GM12874 (cell line): ENCODE results near the gene ABHD10.

Experiments
- TF ChIP-seq, protein P1 (sequence below): IDR thresholded peaks from 2 replicates; pipeline ENCODE4 v1.5.1; 2011; ENCODE audit warnings: low read depth, mild to moderate bottlenecking, control low read depth, low read length, moderate library complexity; ENCODE audit not compliant: insufficient read depth

ABHD10 gene

DNA sequence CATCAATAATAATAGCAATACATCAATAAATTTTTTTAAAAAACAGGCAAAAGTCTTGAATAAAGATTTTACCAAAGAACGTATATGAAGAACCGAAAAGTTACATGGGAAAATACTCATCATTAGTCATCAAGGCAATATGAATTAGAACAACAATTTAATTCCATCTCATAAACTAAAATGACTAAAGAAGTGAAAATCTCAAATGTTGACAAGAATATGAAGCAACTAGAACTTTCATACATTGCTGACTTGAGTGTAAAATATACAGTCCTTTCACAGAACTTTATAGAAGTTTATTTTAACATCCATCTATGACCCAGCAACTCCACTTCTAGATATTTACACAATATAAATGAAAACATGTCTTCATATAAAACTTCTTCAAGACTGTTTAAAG is 35.3 kb upstream of the ABHD10 start:
- TF ChIP-seq, protein P1, sequence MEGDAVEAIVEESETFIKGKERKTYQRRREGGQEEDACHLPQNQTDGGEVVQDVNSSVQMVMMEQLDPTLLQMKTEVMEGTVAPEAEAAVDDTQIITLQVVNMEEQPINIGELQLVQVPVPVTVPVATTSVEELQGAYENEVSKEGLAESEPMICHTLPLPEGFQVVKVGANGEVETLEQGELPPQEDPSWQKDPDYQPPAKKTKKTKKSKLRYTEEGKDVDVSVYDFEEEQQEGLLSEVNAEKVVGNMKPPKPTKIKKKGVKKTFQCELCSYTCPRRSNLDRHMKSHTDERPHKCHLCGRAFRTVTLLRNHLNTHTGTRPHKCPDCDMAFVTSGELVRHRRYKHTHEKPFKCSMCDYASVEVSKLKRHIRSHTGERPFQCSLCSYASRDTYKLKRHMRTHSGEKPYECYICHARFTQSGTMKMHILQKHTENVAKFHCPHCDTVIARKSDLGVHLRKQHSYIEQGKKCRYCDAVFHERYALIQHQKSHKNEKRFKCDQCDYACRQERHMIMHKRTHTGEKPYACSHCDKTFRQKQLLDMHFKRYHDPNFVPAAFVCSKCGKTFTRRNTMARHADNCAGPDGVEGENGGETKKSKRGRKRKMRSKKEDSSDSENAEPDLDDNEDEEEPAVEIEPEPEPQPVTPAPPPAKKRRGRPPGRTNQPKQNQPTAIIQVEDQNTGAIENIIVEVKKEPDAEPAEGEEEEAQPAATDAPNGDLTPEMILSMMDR: no peak

DNA sequence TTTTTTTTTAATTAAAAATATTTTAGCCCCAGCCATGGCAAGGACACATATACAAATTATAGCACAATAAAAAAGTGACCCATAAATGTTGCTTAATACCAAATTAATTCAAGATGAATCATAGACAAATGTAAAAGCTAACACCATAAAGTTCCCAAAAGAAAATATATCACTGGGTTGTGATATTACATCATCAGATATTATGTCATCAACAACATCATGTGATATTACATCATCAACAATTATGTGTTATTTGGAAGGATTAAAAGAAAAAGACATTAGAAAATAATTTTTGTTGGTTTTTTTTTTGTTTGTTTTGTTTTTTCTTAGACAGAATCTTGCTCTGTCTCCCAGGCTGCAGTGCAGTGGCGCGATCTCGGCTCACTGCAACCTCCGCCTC is 34.5 kb upstream of the ABHD10 start:
- TF ChIP-seq, protein P1: no peak

DNA sequence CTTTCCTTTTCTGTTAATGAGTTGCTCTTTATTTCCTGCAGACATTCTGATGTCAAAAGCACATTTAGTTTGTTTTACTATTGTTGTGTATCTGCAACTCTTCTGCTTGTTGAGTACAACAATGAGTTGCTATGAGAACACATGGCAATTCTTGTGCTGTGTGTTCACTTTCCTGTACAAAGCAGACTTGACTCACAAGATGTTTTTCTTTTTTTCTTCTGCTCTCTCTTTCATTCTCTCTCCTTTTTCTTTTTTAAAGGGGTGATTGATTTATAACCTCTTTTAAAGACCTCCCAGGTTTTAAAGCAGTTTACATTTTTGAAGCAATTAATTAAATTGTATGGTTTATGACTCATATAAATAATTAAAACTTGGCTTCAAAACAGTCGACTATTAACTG is 31.6 kb upstream of the ABHD10 start:
- TF ChIP-seq, protein P1: no peak

DNA sequence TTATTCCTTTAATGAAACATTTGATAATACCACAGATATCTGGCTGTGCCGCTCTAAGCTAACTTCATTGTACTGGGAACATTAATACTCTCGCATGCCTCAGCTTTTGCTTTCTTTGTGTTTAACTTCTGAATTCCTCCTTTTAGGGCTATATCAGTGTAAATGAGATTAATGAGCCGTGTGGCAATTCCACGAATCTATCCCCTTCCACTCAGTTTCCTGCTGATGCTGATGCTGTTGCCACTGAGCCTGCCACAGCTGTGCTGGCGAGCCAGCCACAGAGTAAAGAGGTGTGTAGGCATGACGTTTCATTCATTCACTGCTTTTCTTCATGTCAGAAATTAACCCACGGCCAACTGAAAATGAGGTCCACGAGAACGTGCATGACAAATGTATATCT is 30.0 kb upstream of the ABHD10 start:
- TF ChIP-seq, protein P1: no peak

DNA sequence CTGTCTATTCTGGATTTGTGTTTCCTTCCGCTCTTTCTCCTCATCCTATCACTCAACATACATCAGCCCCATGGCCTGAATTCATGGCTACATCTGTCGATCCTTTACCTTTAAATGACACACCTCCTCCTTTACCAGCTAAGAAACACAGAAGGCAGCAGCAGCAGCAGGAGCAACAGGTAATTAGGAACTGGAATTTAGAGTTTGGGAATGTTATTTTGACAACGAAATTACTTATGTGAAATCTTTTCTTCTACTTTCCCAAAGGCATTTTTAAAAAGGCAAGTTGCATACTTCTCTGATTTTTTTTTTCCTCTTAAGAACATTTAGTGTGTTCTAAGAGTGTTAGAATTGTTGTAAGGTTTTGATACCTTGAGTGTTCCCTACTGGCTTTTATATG is 29.1 kb upstream of the ABHD10 start:
- TF ChIP-seq, protein P1: no peak

DNA sequence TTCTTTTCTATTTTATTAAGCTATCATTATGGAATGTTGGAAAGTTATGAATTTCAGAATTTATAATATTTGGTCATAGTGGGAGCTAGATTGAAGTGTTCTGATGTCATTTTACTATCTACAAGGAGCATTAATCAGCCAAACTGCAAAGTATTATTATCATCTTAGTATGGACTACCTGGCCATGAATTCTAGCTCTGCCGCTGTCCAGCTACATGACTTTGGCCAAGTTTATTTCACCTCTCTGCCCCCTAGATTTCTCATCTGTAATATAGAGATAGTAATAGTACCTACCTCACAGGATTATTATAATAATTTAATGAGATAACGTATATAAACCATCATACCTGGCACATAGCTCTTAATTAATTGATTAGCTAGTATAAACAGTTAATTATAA is 27.8 kb upstream of the ABHD10 start:
- TF ChIP-seq, protein P1: no peak

DNA sequence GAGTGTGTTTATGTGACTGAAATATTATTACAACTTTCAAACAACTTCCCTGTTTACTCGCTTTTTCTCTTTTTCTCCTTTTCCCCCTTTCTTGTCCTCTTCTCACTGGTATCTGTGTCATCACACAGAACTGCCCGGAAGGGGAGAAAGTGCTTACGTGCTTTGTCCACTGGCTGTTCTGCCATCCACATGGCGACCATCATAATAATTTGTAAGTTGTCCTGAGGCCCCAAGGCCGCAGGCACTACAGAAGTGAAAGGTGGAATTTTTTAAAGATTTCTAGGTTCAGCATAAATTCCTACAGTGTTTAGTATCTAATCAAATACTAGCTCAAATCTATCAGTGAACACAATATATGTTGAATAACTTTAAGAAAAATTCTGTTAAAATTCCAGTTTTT is 26.7 kb upstream of the ABHD10 start:
- TF ChIP-seq, protein P1: no peak
